Mesenchymal stem cell (in vitro differentiated cells and primary cell): Measurements from ENCODE around the gene FKBP11. TPM values are rescaled to one million over a fixed set of nuclear protein-coding genes. Genes with fewer than 3 reads are reported as not detected.
"Not testable (repeated sequence)": the region's sequence is repeated elsewhere in the genome, so short reads cannot be mapped to it uniquely, and the experiment has no call there.

Experiments used
- DNase-seq: peaks from one replicate; pipeline ENCODE4 v3.0.0-alpha.2; 2013
- H2AFZ ChIP-seq: one replicate; pipeline ENCODE4 v1.6.1; 2013; ENCODE audit warnings: low read depth, mild to moderate bottlenecking, control low read depth, inconsistent platforms, low read length, moderate library complexity
- H2AK5ac ChIP-seq: 2 replicates; pipeline ENCODE4 v1.6.1; 2013; ENCODE audit warnings: low read length, moderate library complexity, mild to moderate bottlenecking, inconsistent platforms; ENCODE audit not compliant: severe bottlenecking
- H2BK120ac ChIP-seq: one replicate; pipeline ENCODE4 v1.6.1; 2013; ENCODE audit warnings: low read depth, mild to moderate bottlenecking, inconsistent platforms, low read length, moderate library complexity
- H2BK12ac ChIP-seq, 2 experiments: one replicate each; pipeline ENCODE4 v1.6.1; 2013; ENCODE audit warnings: inconsistent platforms in 2 of 2, low read length in 2 of 2, mild to moderate bottlenecking in 2 of 2, moderate library complexity in 2 of 2, control low read depth in 1 of 2
- H2BK15ac ChIP-seq: one replicate; pipeline ENCODE4 v1.6.1; 2013; ENCODE audit warnings: mild to moderate bottlenecking, low read depth, inconsistent platforms; ENCODE audit not compliant: poor library complexity, severe bottlenecking
- H2BK5ac ChIP-seq: 2 replicates; pipeline ENCODE4 v1.6.1; 2013; ENCODE audit warnings: low read depth, mild to moderate bottlenecking, low read length, control low read depth, inconsistent platforms; ENCODE audit not compliant: poor library complexity, severe bottlenecking
- H3K14ac ChIP-seq, 2 experiments: one replicate each; pipeline ENCODE4 v1.6.1; 2013; ENCODE audit warnings: inconsistent platforms in 2 of 2, low read length in 2 of 2, control low read depth in 1 of 2, mild to moderate bottlenecking in 1 of 2, moderate library complexity in 1 of 2
- H3K18ac ChIP-seq, 2 experiments: one replicate each; pipeline ENCODE4 v1.6.1; 2013; ENCODE audit warnings: inconsistent platforms in 2 of 2, low read length in 2 of 2, control low read depth in 1 of 2, low read depth in 1 of 2, mild to moderate bottlenecking in 1 of 2
- H3K23ac ChIP-seq, 2 experiments: one replicate each; pipeline ENCODE4 v1.6.1; 2013; ENCODE audit warnings: inconsistent platforms in 2 of 2, low read length in 2 of 2, mild to moderate bottlenecking in 2 of 2, moderate library complexity in 2 of 2, control low read depth in 1 of 2
- H3K27ac ChIP-seq: 2 replicates; pipeline ENCODE4 v1.5.1; 2013; ENCODE audit warnings: mild to moderate bottlenecking, moderate library complexity, low read length, control low read depth, inconsistent platforms; ENCODE audit not compliant: poor library complexity, severe bottlenecking
- H3K27me3 ChIP-seq, 2 experiments: 2 replicates each; pipeline versions ENCODE4 v1.6.1 to v1.7.0; 2013; ENCODE audit warnings: low read length in 2 of 2, mild to moderate bottlenecking in 2 of 2, moderate library complexity in 2 of 2, control low read depth in 1 of 2, inconsistent platforms in 1 of 2; ENCODE audit not compliant: control insufficient read depth in 1 of 2, insufficient read depth in 1 of 2
- H3K36me3 ChIP-seq, 2 experiments: 2 replicates each; pipeline versions ENCODE4 v1.6.1 to v1.7.0; 2013; ENCODE audit warnings: low read length in 2 of 2, control low read depth in 1 of 2, inconsistent platforms in 1 of 2, low read depth in 1 of 2, mild to moderate bottlenecking in 1 of 2; ENCODE audit not compliant: insufficient read depth in 2 of 2, control insufficient read depth in 1 of 2
- H3K4ac ChIP-seq, 2 experiments: one replicate each; pipeline ENCODE4 v1.6.1; 2013; ENCODE audit warnings: inconsistent platforms in 2 of 2, low read length in 2 of 2, mild to moderate bottlenecking in 2 of 2, moderate library complexity in 2 of 2, control low read depth in 1 of 2, low read depth in 1 of 2
- H3K4me1 ChIP-seq: 2 replicates; pipeline ENCODE4 v1.6.1; 2013; ENCODE audit warnings: low read depth, low read length, control low read depth; ENCODE audit not compliant: control insufficient read depth, insufficient read depth
- H3K4me2 ChIP-seq: 2 replicates; pipeline ENCODE4 v1.6.1; 2013; ENCODE audit warnings: low read length, mild to moderate bottlenecking, inconsistent platforms; ENCODE audit not compliant: poor library complexity, severe bottlenecking
- H3K4me3 ChIP-seq, 2 experiments: 2 replicates each; pipeline versions ENCODE4 v1.5.1 to v1.7.0; 2013; ENCODE audit warnings: low read length in 2 of 2, mild to moderate bottlenecking in 2 of 2, control low read depth in 1 of 2, low read depth in 1 of 2; ENCODE audit not compliant: insufficient read depth in 1 of 2
- H3K79me1 ChIP-seq: replicated peaks from 2 replicates; pipeline ENCODE4 v1.6.1; 2013; ENCODE audit warnings: mild to moderate bottlenecking, control low read depth, low read length, inconsistent platforms; ENCODE audit not compliant: poor library complexity, severe bottlenecking
- H3K9ac ChIP-seq: 2 replicates; pipeline ENCODE4 v1.7.0; 2013; ENCODE audit warnings: mild to moderate bottlenecking, low read length, moderate library complexity
- H3K9me3 ChIP-seq: 2 replicates; pipeline ENCODE4 v1.7.0; 2013; ENCODE audit warnings: mild to moderate bottlenecking, low read length; ENCODE audit not compliant: control insufficient read depth
- H4K8ac ChIP-seq: one replicate; pipeline ENCODE4 v1.6.1; 2013; ENCODE audit warnings: inconsistent platforms, mild to moderate bottlenecking, low read length, moderate library complexity
- H4K91ac ChIP-seq: one replicate; pipeline ENCODE4 v1.6.1; 2013; ENCODE audit warnings: mild to moderate bottlenecking, low read length, inconsistent platforms
- WGBS: methylation state at CpG from one replicate; pipeline ENCODE4 v1.1.7; 2013; ENCODE audit warnings: mixed read lengths; 5-methylcytosine and 5-hydroxymethylcytosine counted together
- small RNA-seq: library from polyadenylated mRNA; stranded (forward); fragments of <200 nt; extraction: miRNeasy Mini kit (QIAGEN cat#:217004); gene quantifications from one replicate; pipeline ENCODE3, GENCODE V24; 2013; ENCODE audit warnings: low read depth

FKBP11 gene

GRCh38 chr12:48875944-48876515 lies 49.3 kb downstream of the FKBP11 start:
- 91% methylated on average over 4 of the region's 4 CpGs for WGBS
- no peak overlapping the region for H2AFZ ChIP-seq

GRCh38 chr12:48873534-48873933 lies 51.8 kb downstream of the FKBP11 start:
- H3K4me1 ChIP-seq, H2BK5ac ChIP-seq, H2AK5ac ChIP-seq, H2BK12ac ChIP-seq, H3K79me1 ChIP-seq, H2BK15ac ChIP-seq, H3K9ac ChIP-seq, H4K91ac ChIP-seq, H4K8ac ChIP-seq, H3K14ac ChIP-seq, H3K36me3 ChIP-seq, H2BK120ac ChIP-seq, H3K4me3 ChIP-seq, H2AFZ ChIP-seq, H3K27ac ChIP-seq, H3K9me3 ChIP-seq, H3K23ac ChIP-seq, H3K4ac ChIP-seq, H3K18ac ChIP-seq, DNase-seq, H3K4me2 ChIP-seq: not testable (repeated sequence)
- H3K27me3 ChIP-seq = peaks cover 10 to 17% of the 10 kb centered on the region in 2 experiments
- 88% methylated on average over 8 of the region's 8 CpGs for WGBS

More at GRCh38 chr12:48875944-48876515, 49.3 kb downstream of the FKBP11 start:
- Histone ChIP-seq H3K4me2 (no peak overlapping the region), H2BK5ac (no peak overlapping the region), H2BK120ac (no peak overlapping the region), H2BK12ac (no peak overlapping the region), H3K18ac (no peak overlapping the region), H3K4ac (no peak overlapping the region), H2BK15ac (no peak overlapping the region), H3K4me3 (no peak overlapping the region), H3K27ac (no peak overlapping the region), H3K14ac (no peak overlapping the region), H3K23ac (no peak overlapping the region), H3K27me3 (peaks cover 24 to 33% of the 10 kb centered on the region in 2 experiments), H4K8ac (no peak overlapping the region), H3K9ac (no peak overlapping the region), H4K91ac (no peak overlapping the region), H2AK5ac (no peak overlapping the region), H3K9me3 (no peaks in the 10 kb centered on the region), H3K36me3 (no peaks in the 10 kb centered on the region), H3K79me1 (no peaks in the 10 kb centered on the region), H3K4me1 (no peaks in the 10 kb centered on the region)
- no peak for DNase-seq

- WGBS = 88% methylated on average over 3 of the region's 4 CpGs
- Histone ChIP-seq H3K23ac (no peak overlapping the region), H3K4me2 (no peak overlapping the region), H3K18ac (no peak overlapping the region), H2BK5ac (no peak overlapping the region), H2BK120ac (no peak overlapping the region), H3K4me3 (no peak overlapping the region), H3K27me3 (peaks cover 10 to 15% of the 10 kb centered on the region in 2 experiments), H3K27ac (no peak overlapping the region), H2BK12ac (no peak overlapping the region), H3K36me3 (no peaks in the 10 kb centered on the region), H3K9me3 (no peaks in the 10 kb centered on the region), H3K4ac (no peak overlapping the region), H2BK15ac (no peak overlapping the region), H3K14ac (no peak overlapping the region), H2AFZ (no peak overlapping the region), H3K79me1 (no peaks in the 10 kb centered on the region), H4K91ac (no peak overlapping the region), H2AK5ac (no peak overlapping the region), H4K8ac (no peak overlapping the region), H3K9ac (no peak overlapping the region), H3K4me1 (no peaks in the 10 kb centered on the region)
- no peak for DNase-seq
Observed at GRCh38 chr12:48873096-48873495, 52.2 kb downstream of the FKBP11 start.

Small RNA genes lying within 50 kb of the gene (small RNA-seq; reads per million reads assigned to genes)
- gene AC073610.1 (not detected), gene RNU6-600P (not detected)
